OCI-LY1 (cell line): ENCODE measurements around the gene PPCDC.

ENCODE experiments used
- H2AFZ ChIP-seq: fragments of 200-600 bp; sonication (generic), shearing (Covaris generic); 2 replicates; pipeline ENCODE4 v1.6.0; 2014; ENCODE audit warnings: antibody characterized with exemption, mild to moderate bottlenecking, low read length
- H3F3A ChIP-seq: fragments of 200-600 bp; sonication (generic), shearing (Covaris generic); 2 replicates; pipeline ENCODE4 v1.6.0; 2014; ENCODE audit warnings: mild to moderate bottlenecking, antibody characterized with exemption, low read length, moderate library complexity; ENCODE audit not compliant: insufficient read depth
- H3K27ac ChIP-seq: fragments of 200-600 bp; sonication (generic); 2 replicates; pipeline ENCODE4 v1.5.1; 2014; ENCODE audit warnings: low read length, mixed run types, mild to moderate bottlenecking, low read depth; ENCODE audit not compliant: poor library complexity, severe bottlenecking
- H3K27me3 ChIP-seq: fragments of 200-600 bp; sonication (generic); 2 replicates; pipeline ENCODE4 v1.6.0; 2014; ENCODE audit warnings: antibody characterized with exemption, mild to moderate bottlenecking, low read length, moderate library complexity; ENCODE audit not compliant: insufficient read depth
- H3K36me3 ChIP-seq: fragments of 200-600 bp; sonication (generic); 2 replicates; pipeline ENCODE4 v1.6.1; 2014; ENCODE audit warnings: mild to moderate bottlenecking, antibody characterized with exemption, low read length, moderate library complexity, mixed read lengths; ENCODE audit not compliant: insufficient read depth
- H3K4me1 ChIP-seq: fragments of 200-600 bp; sonication (generic); 2 replicates; pipeline ENCODE4 v1.5.1; 2014; ENCODE audit warnings: mild to moderate bottlenecking, low read length, moderate library complexity; ENCODE audit not compliant: insufficient read depth, severe bottlenecking
- H3K4me2 ChIP-seq: fragments of 200-600 bp; sonication (generic), shearing (Covaris generic); 2 replicates; pipeline ENCODE4 v1.6.1; 2014; ENCODE audit warnings: low read length
- H3K4me3 ChIP-seq: fragments of 200-600 bp; sonication (generic); 2 replicates; pipeline ENCODE4 v1.5.1; 2014; ENCODE audit warnings: low read length, low read depth, mild to moderate bottlenecking, mixed read lengths; ENCODE audit not compliant: poor library complexity, severe bottlenecking
- H3K79me2 ChIP-seq: fragments of 200-600 bp; shearing (Covaris generic); 2 replicates; pipeline ENCODE4 v1.6.1; 2016; ENCODE audit warnings: mixed run types, low read length, mixed read lengths; ENCODE audit not compliant: insufficient read depth
- H3K9ac ChIP-seq: fragments of 200-600 bp; sonication (generic), shearing (Covaris generic); 2 replicates; pipeline ENCODE4 v1.6.1; 2014; ENCODE audit warnings: mild to moderate bottlenecking, low read length, mixed read lengths
- H3K9me2 ChIP-seq: fragments of 200-600 bp; sonication (generic), shearing (Covaris generic); 2 replicates; pipeline ENCODE4 v1.6.1; 2014; ENCODE audit warnings: low read depth, mild to moderate bottlenecking, low read length, mixed read lengths
- H3K9me3 ChIP-seq: fragments of 200-600 bp; shearing (Covaris generic); 2 replicates; pipeline ENCODE4 v1.6.1; 2014; ENCODE audit warnings: low read length, mixed read lengths
- H4K20me1 ChIP-seq: fragments of 200-600 bp; sonication (generic), shearing (Covaris generic); 2 replicates; pipeline ENCODE4 v1.6.0; 2016; ENCODE audit warnings: mild to moderate bottlenecking, low read length; ENCODE audit not compliant: insufficient read depth
- EZH2 ChIP-seq: fragments of 200-600 bp; sonication (generic), shearing (Covaris generic); IDR thresholded peaks from 2 replicates; pipeline ENCODE4 v1.8.0; 2017; ENCODE audit warnings: borderline replicate concordance, mixed run types, mild to moderate bottlenecking, antibody characterized with exemption, low read length, moderate library complexity, mixed read lengths
- TF ChIP-seq, protein P1 (sequence below): fragments of 200-600 bp; sonication (generic), shearing (Covaris generic); IDR thresholded peaks from 2 replicates; pipeline ENCODE4 v1.5.1; 2017; ENCODE audit warnings: mild to moderate bottlenecking, antibody characterized with exemption, low read length, moderate library complexity, mixed read lengths

Gene PPCDC

DNA sequence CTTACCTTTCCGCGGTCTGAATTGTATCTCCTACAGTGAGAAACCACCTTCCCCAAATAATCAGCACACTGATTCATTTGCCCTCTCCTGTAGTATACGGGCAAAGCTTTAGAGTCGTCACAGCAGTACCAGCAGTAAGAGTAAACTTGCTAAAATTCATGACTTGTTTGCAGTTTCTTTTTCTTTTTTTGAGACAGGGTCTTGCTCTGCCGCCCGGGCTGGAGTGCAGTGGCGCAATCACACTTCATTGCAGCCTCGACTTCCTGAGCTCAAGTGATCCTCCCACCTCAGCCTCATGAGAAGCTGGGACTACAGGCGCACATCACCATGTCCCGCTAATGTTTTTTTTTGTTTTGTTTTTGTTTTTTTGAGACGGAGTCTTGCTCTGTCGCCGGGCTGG, 16.2 kb upstream of the PPCDC start:
- H3K9me2 ChIP-seq = no peaks in the 10 kb centered on the region
- H3K4me2 ChIP-seq = peak overlapping the region; percentile 74
- TF ChIP-seq, protein P1, sequence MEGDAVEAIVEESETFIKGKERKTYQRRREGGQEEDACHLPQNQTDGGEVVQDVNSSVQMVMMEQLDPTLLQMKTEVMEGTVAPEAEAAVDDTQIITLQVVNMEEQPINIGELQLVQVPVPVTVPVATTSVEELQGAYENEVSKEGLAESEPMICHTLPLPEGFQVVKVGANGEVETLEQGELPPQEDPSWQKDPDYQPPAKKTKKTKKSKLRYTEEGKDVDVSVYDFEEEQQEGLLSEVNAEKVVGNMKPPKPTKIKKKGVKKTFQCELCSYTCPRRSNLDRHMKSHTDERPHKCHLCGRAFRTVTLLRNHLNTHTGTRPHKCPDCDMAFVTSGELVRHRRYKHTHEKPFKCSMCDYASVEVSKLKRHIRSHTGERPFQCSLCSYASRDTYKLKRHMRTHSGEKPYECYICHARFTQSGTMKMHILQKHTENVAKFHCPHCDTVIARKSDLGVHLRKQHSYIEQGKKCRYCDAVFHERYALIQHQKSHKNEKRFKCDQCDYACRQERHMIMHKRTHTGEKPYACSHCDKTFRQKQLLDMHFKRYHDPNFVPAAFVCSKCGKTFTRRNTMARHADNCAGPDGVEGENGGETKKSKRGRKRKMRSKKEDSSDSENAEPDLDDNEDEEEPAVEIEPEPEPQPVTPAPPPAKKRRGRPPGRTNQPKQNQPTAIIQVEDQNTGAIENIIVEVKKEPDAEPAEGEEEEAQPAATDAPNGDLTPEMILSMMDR = no peak
- no peak for TF ChIP-seq EZH2
- no peaks in the 10 kb centered on the region for H3K79me2 ChIP-seq
- H2AFZ ChIP-seq = peak overlapping the region; percentile 76; the same call in 1 of the 2 replicates
- H3K36me3 ChIP-seq = peaks cover 12% of the 10 kb centered on the region; the same call in 1 of the 2 replicates
- H3K27ac ChIP-seq = peak overlapping the region; percentile 99
- no peaks in the 10 kb centered on the region for H3K9me3 ChIP-seq
- no peaks in the 10 kb centered on the region for H4K20me1 ChIP-seq
- H3K9ac ChIP-seq = peak overlapping the region; percentile 77
- H3K4me3 ChIP-seq = peak overlapping the region; percentile 54
- H3K27me3 ChIP-seq = no peaks in the 10 kb centered on the region
- H3K4me1 ChIP-seq = peaks cover 50% of the 10 kb centered on the region
- H3F3A ChIP-seq = 0 out of 2 replicates have a peak, but pooled peaks cover 8% of the 10 kb centered on the region

DNA sequence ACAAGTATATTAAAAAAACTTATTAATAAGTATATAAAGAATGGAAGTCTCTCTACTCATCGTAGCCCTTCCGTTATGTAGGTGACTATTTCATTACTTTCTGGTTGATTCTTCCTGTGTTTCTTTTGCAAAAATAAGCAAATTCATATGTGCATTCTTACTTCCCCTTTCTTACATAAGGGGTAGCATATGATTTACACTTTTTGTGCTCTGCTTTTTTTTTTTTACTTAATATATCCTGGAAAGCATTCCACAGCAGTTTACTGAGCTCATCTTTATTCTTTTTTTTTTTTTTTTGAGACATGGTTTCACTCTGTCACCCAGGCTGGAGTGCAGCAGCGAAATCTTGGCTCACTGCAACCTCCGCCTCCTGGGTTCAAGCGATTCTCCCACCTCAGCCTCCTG, 15.2 kb upstream of the PPCDC start:
- Histone ChIP-seq H3F3A (0 out of 2 replicates have a peak, but pooled peaks cover 8% of the 10 kb centered on the region), H3K27me3 (no peaks in the 10 kb centered on the region), H3K27ac (peak overlapping the region; percentile 99), H3K9me2 (no peaks in the 10 kb centered on the region), H3K9ac (peak overlapping the region; percentile 77), H3K36me3 (peaks cover 21% of the 10 kb centered on the region; the same call in 1 of the 2 replicates), H3K4me2 (peak overlapping the region; percentile 74), H3K4me1 (peaks cover 50% of the 10 kb centered on the region), H3K9me3 (no peaks in the 10 kb centered on the region), H3K79me2 (no peaks in the 10 kb centered on the region), H3K4me3 (peak overlapping the region; percentile 54), H2AFZ (no peak overlapping the region), H4K20me1 (no peaks in the 10 kb centered on the region)
- no peak for TF ChIP-seq EZH2
- TF ChIP-seq, protein P1 = no peak

DNA sequence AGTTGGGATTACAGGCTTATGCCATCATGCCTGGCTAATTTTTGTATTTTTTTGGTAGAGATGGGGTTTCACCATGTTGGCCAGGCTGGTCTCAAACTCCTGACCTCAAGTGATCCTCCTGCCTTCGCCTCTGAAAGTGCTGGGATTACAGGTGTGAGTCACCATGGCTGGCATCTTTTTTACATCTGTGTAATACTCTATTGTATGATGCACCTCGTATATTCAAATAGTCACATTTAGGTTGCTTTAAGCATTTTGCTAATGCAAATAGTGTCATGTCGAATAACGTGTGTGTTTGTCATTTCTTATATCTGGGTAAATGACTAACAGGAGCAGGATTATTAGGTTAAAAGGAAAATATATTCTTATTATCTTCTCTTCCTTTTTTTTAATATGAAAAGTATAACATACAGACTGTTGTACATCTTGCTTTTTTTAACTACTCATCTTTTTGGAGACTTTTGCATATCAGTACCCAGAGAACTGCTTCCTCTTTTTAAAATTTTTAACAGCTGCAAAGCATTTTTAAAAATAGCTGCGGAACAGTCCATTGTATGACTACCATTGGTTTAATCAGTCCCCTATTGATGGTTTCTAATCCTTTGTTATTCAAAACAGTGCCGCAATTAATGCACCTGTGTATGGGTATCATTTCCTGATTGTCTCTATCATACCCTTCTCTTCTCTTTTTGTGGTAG, 14.6 kb upstream of the PPCDC start:
- Histone ChIP-seq H4K20me1 (no peaks in the 10 kb centered on the region), H3K9ac (peak overlapping the region; percentile 77), H3K4me3 (peak overlapping the region; percentile 54), H3K9me3 (no peaks in the 10 kb centered on the region), H3K27me3 (no peaks in the 10 kb centered on the region), H3K4me1 (peaks cover 50% of the 10 kb centered on the region), H3K79me2 (no peaks in the 10 kb centered on the region), H3K4me2 (peak overlapping the region; percentile 74), H3K9me2 (no peaks in the 10 kb centered on the region), H2AFZ (no peak overlapping the region), H3K27ac (peak overlapping the region; percentile 99), H3F3A (0 out of 2 replicates have a peak, but pooled peaks cover 8% of the 10 kb centered on the region), H3K36me3 (peaks cover 25% of the 10 kb centered on the region; the same call in 1 of the 2 replicates)
- TF ChIP-seq, protein P1 = no peak
- TF ChIP-seq EZH2 = no peak
